HG03139 (cell line): ENCODE data around the gene GFI1B.
"Not testable (repeated sequence)": the region's sequence is repeated elsewhere in the genome, so short reads cannot be mapped to it uniquely, and the experiment has no call there.

Source experiments
- ATAC-seq: cut with Tn5 transposase; IDR thresholded peaks from one replicate; pipeline ENCODE4 v1.9.1; 2021; ENCODE audit not compliant: unreplicated experiment

Gene GFI1B

DNA sequence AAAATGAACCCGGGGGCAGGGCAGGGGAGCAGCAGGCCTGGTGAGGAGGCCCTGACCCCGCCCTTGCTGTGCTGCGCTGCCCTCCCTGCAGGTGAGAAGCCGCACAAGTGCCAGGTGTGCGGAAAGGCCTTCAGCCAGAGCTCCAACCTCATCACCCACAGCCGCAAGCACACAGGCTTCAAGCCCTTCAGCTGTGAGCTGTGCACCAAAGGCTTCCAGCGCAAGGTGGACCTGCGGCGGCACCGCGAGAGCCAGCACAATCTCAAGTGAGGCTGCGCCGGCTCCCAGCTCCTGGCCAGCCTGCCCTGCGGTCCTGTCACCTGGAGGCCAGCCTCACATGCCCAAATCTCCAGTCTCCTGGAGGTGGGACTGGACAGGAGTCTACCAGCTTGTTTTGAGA is 12.3 kb downstream of the GFI1B start:
- ATAC-seq, result no peak

DNA sequence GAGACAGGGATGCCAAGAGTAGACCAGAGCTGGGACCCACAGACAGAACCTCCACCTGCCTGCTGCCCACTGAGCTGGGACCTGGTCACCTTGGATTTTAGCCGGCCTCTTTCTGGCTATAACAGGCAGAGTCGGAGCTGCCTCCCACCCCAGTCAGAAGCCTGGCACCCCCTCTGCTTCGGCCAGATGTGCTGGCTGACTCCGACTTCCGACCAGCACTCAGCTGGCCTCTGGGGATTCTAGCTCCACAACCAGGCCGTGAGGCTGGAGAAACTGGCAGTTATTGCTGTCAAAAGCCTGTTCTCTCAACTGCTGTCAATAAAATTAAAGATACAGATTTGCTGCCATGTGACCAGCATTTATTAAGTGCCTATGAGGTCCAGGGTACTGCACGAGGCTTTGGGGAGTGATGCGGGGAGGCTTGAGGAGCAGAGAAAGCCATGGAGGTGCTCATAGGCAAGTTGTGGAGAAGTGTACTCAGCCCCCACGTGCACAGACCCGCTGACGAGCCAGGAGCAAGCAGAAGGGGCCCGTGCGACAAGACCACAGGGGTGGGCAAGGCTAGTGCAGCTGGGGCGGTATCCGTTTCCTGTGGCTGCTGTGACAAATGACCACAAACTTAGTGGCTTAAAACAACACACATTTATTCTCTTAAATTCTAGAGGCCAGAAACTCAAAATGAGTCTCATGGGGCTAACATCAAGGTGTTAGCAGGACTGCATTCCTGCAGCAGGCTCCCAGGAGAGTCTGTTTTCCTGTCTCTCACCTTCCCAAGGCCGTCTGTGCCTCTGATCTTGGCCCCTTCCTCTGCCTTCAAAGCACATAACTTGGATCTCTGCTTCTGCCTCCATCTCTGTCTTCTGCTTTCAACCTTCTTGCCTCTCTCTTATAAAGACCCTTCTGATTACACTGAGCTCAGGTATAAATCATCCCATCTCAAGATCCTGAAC is 13.1 kb downstream of the GFI1B start:
- ATAC-seq, result no peak

DNA sequence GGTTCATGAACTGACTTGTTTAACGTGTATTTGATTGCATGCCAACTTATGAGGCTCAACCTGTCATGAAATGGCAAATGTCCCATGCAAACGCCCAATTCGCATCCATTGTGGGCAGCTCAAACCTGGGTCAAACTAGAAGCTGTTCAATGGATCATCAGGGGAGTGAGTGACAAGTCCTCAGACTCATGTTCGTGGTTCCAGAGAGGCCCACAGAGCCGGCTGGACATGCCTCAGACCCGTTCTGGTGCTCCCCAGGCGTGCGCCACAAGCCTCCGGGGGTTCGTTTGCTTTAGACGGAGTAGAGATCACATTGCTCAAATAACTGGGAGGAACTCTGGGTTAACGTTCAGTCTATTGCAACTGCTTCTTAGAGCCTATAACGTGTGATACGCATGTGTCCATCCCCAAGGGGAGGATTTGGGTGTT is 15.0 kb downstream of the GFI1B start:
- ATAC-seq, result no peak

DNA sequence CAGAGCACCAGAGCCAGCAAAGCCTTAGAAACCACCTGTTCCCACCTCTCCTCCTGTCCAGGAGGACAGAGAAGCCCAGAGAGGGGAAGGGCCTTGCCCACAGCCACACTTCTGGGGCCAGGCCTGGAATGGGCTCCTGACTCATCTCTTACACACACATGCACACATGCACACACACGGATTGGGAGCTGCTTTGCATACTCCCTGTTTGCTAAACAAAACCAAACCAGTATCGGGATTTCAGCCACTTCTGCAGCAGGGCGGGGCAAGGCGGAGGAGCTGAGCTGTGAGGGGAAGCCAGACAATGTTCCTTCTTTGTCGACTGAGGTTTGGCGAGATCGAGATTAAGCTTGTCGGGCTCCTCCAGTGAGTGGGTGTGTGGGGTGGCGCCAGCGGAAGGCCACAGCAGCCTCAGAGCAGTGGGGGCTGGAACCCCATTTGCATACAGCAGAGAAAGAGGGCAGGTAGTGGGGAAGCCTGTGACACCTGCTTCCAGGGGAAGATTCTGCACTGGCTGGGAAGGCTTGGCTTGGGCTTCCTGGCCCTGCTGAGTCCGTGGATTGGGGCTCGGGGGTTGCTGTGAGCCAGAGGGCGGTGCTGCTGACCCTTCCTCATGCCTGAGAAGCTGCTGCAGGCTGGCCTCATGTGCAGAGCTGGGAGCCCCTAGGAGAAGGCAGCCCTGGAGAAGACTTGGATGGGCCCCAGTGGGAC is 16.1 kb downstream of the GFI1B start:
- ATAC-seq, result peak; percentile 47

DNA sequence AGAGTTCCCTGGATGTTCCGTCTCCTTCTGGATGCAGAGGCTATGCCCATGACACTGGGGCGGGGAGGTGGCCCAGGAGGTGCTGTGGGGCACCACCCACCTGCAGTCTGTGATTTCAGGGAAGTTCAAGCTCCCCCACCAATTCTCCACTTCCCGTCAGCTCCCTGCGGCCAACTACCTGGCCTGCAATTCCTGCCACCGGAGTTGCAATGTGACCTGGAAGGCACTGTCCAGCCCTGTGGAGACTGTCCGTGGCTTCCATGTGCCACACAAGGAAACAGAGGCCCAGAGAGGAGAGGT is 16.6 kb downstream of the GFI1B start:
- ATAC-seq, result no peak

DNA sequence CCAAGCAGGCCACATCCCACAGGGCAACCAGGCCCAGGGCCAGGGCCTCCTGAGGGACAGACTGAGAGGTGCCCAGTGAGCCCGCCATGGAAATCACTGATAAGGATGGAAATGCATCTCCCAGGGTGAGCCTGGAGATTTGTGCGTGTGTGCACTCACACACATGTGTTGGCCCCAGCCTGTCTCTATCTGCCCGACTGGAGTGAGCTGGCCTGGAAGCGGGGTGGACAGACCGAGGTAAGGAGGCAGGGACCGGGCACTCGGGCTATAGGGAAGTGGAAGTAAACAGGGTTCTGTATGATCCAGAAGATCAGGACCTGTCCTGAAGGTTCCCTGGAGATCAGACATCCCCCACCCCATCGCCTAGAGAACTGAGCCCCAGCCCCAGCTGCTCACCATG is 17.4 kb downstream of the GFI1B start:
- no peak for ATAC-seq

DNA sequence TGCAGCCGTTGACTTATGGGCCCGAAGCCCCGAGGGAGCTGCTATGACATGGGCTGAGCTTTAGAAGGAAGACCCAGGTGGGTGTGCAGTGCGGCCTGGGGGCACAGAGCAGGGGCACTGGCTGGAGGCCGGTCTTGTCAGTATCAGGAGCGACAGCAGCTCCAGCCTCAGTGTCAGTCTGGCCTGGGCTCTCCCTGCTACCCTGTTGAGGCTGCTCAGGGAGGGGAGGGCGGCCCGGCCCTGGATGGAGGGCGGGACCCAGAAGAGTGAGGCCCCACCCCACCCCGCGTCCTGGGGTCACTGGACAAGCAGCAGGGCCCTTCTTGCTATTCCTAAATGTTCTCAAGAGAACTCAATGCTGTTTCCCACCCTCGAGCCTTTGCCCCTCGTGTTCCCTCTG is 18.0 kb downstream of the GFI1B start:
- no peak for ATAC-seq

DNA sequence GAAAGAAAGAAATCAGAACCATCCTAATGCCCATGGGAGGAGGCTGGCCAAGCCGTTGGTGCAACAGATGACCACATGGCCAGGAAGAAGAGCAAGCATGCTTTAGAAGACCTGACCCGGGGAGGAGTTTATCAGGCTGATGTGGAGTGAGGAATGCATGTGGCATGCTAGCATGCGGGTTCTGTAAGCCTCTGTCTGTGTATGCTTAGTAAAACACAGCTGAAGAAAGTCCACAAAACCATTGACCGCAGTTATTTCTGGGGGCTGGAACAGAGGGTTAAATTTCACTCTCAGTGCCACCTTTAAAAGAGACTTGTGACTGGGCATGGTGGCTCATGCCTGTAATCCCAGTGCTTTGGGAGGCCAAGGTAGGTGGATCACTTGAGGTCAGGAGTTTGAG is 19.1 kb downstream of the GFI1B start:
- ATAC-seq, result no peak

DNA sequence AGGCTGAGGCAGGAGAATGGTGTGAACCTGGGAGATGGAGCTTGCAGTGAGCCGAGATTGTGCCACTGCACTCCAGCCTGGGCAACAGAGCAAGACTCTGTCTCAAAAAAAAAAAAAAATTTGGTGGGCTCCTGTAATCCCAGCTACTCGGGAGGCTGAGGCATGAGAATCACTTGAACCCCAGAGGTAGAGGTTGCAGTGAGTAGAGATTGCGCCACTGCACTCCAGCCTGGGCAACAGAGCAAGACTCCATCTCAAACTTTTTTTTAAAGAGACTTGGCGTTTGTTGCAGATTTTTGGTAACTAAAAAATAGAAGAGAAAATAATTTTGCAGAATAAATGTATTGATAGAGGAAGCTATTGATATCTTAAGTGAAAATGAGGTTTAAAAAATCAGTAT is 19.7 kb downstream of the GFI1B start:
- ATAC-seq, result not testable (repeated sequence)

DNA sequence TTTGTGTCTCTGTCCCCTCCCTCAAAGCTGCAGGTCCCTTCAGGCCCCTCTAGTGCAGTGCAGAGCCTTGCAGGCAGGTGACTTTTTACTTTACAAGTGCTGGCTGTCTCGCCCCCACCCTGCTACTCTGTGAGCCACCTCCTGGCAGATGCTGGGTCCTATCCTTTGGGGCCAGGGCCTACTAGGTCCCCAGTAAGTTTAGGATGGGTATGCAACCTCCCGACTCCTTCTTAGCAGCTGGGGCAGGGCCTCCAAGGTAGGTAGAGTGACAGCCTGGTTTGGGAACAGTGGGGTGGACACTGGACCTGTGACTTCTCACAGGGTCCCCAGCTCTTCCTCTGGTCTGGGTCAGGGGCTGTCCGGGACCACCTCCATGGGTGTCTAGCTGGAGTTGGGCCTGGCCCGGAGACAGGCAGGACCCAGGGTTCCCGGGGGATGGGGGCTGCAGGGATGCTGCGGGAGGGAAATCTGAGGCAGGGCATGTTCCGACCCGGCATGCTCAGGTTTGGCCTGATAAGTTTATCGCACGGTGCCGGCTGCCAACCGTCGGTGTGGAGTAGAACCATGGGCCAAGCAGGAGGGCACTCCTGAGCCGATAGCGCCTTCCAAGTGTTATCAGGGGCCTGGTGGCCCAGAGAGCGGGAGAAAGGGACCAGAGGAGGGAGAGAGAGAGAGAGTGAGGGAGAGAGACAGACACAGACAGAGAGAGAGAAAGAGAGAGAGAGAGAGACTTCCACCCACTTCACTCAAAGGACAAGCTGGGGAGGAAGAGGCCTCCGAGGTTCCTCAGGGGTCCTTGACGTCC is 20.5 kb downstream of the GFI1B start:
- ATAC-seq, result no peak

DNA sequence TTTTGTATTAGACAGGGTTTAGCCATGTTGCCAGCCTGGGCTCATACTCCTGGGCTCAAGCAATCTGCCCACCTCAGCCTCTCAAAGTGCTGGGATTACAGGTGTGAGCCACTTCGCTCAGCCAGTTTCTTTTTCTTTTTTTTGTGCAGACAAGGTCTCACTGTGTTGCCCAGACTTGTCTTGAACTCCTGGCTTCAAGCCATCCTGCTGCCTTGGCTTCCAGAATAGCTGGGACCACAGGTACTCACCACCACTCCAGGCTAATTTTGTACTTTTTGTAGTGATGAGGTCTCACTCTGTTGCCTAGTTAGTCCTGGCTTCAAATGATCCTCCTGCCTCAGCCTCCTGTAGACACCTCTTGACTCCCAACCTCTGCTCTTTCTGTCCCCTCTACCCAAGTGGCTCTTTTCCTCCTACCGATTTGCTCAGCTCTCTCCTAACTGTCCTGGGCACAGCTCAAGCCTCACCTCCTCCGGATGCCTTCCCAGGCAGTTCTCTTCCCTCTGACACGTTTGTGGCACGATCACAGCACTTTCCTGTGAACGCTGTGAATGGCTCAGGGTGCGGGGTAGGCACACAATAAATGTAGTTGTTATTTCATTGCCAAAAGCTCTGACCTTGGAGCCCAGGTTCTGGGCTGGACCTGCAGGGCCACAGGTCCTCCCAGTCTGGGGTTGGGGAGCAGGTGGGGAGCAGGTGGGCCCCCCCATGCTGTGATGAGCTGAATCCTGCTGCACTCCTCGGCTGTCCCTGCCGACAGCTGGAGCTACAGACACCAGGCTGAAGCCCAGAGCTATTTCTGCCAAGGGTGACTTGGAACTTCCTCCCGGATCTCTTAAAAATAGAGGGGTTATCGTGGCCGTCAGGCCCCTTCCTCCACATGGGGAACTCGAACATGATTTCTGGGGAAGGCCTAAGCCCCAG is 23.9 kb downstream of the GFI1B start:
- no peak for ATAC-seq

DNA sequence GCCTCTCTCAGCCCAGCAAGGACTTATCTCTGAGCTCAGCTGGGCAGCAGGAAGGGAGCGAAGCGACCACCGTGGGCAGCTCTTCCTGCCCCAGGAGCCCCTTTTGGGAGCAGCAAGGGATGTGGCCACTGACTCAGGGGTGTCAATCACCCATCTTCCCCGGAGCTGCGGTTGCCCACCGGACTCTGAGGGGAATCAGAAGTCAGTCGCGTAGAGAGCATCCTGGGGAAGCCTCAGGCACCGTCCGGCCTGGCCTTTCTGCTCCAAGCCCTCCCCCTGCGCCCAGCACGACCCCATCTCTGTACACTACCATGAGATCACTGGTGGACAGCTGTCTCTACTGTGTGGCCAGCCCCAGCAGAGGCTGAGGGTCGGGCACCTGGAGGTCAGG is 24.6 kb downstream of the GFI1B start:
- no peak for ATAC-seq

DNA sequence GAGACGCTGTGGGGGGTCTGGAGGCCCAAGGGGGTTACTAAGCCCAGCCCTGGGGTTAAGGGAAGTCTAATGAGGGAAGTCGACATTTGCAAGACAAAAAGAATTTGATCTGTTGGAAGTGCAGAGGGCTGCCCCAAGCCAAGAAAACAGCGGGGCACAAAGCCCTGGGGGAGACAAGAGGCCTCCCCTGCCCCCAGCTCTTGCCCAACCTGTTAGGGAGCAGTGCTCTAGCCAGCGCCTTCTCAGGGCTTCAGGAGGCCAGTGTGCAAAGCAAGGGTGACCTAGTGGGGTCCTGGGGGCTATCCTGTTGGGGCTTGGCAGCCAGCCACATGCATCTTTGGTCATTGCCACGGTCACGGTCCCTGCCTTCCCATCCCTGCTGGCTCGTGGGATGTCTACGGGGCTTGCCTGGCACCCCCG is 25.2 kb downstream of the GFI1B start:
- no peak for ATAC-seq

DNA sequence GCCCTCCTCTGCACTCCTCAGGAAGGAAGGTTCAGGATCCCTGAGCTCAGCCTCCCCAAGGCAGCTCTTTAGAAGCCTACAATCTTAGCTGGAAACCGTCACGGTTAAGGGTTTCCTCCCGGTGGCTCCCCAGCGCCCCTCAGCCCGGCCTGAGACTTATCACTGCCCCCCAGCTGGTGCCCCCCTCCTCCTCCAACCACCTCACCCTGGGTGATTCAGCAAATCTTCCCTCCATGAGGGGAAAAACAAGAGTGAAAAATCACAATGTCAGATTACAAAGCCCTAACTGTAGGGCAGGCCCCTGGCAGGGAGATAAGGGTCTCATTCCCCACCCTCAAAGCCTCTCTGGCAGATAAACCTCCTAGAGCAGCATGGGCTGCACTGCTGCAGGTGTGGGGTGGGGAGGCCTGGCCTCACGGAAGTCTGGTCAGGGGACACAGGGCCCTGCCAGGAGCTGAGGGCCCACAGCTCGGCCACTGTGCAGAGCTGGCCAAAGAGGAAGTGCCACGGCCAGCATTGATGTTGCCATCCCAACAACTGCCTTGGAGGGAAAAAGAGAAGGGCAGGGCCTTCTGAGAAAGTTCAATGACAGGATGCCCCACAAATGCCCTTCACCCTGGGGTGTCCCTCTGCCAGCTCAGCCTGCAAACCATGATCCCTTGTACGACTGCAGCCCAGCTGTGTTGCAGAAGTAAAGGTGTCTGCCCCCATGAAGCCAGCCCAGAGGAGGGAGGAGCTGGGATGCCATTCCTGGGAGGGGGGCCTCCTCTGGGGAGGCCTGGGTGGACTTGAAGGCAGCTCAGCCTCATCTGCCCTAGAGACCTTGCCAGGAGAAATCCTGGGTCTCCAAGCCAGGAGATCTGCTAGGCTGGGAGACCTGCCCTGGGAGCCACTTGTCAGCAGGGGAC is 25.9 kb downstream of the GFI1B start:
- ATAC-seq, result no peak

DNA sequence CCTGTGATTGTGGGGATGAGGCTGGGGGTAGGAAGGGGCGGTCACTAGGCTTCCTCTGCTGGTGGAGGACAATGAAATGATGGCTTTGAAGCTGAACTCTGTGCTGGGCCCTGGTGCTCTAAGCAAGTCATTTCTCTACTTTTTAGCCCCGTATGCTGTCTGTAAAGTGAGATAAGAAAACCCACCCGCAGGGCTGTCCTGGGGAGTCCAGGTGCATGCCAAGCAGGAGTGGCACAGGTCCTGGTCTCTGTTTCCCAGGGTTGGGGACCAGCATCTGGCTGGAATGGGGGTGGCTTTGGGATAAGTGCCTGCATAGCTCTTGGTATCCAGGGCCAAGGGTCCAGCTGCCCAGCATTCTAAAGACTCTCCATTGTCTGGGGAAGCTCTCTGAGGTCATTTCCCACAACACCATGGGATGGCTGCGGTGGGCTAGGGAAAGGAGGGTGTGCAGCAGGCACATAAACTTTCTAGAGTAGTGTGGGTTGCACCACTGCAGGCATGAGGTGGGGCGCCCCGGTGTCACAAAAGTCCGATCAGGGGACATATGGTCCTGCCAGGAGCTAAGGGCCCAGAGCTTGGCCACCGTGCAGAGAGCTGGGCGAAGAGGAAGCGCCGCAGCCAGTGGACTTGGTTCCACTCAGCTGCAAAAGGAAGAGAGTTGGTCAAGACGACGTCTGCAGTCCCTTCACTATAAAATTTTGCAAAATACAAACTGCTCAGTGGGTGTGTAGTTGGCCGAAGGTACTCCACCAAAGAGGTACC is 26.7 kb downstream of the GFI1B start:
- ATAC-seq, result no peak

DNA sequence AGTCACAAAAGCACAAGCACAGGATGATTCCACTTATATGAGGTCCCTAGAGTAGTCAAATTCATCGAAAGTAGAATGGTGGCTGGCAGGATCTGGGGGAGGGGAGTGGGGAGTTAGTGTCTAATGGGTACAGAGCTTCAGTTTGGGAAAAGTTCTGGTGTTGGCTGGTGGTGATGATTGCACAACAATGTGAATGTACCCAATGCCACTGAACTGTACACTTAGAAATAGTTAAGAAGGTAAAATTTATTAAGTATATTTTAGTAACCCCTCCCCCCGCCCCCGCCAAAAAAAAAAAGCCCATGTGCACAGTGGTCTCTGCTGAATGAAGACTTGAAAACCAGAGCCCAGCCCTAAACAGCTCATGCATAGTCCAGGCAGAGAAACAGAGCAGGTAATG is 27.5 kb downstream of the GFI1B start:
- ATAC-seq, result no peak

DNA sequence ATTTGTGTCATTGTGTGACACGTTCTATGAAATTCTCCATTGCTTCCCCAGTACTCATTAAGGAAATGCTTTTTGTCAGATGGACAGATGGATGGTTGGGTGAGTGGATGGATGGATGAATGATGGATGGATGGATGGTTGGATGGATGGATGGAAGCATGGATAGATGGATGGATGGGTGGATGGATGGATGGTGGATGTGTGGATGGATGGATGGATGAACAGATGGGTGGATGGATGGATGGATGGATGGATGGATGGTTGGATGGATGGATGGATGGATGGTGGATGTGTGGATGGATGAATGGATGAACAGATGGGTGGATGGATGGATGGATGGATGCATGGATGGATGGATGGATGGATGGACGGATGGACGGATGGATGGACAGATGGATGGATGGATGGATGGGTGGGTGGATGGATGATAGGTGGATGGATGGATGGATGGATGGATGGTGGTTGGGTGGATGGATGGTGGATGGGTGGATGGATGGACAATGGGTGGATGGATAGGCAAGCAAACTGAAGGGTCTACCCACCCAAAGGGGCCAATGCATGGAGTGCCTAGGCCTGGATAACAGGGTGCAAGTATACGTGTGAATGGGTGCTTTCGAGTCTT is 28.3 kb downstream of the GFI1B start:
- no peak for ATAC-seq

DNA sequence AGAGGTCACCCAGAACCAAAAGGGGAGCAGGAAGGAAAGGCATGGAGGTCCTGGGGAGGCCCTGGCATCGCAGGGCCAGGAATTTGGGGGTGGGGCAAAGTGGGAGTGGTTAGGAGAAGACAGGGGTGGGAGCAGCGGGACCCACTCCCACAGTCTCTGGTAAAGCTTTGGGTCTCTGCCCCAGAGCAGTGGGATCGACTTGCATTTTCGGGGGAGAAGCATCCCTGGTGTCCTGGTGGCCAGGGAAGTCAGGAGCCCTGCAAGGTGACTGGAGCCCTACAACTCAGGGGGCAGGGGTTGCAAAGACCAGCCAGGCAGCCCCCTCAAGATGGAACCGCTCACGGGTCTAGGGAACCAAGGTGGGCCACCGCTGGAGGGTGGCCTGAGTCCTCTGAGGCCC is 29.9 kb downstream of the GFI1B start:
- no peak for ATAC-seq
